ENCODE results near the gene FBXO17. TPM values are rescaled to one million over a fixed set of nuclear protein-coding genes. Genes with fewer than 3 reads are reported as not detected.

Gene FBXO17
- total and polyA plus RNA-seq, 4 donors, result 19.7 to 31.9 (median 23.4) TPM

DNA sequence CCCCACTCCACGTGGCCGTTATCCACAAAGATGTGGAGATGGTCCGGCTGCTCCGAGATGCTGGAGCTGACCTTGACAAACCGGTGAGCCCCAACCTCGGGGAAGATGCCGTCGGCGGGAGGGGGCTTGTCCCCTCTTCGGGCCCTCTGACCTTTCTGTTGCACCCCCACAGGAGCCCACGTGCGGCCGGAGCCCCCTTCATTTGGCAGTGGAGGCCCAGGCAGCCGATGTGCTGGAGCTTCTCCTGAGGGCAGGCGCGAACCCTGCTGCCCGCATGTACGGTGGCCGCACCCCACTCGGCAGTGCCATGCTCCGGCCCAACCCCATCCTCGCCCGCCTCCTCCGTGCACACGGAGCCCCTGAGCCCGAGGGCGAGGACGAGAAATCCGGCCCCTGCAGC is 68.3 kb downstream of the FBXO17 start:
- WGBS, result 97% methylated on average over 29 of the region's 29 CpGs
- peaks cover 0 to 3% (median 0%) of the 10 kb centered on the region in 4 donors for H3K9me3 ChIP-seq (ENCODE audit: control insufficient read depth in 4 of 4, low read length in 3 of 4)
- no peak overlapping the region for H3K27ac ChIP-seq (ENCODE audit: low read depth in 1 of 2, low read length in 2 of 2)
- no peak overlapping the region for H3K9ac ChIP-seq (ENCODE audit: low read depth in 1 of 2, low read length in 2 of 2)
- H3K4me3 ChIP-seq (ENCODE audit: low read depth in 1 of 3, low read length in 3 of 3), result no peak overlapping the region
- no peak for DNase-seq (ENCODE audit: low spot score)
- no peaks in the 10 kb centered on the region for H3K27me3 ChIP-seq (ENCODE audit: control insufficient read depth in 4 of 4, insufficient read depth in 4 of 4, low read length in 3 of 4)
- H3K36me3 ChIP-seq (ENCODE audit: control insufficient read depth in 4 of 4, insufficient read depth in 3 of 4, low read depth in 1 of 4, low read length in 3 of 4), result peaks cover 10 to 21% (median 18%) of the 10 kb centered on the region in 4 donors
- peaks cover 0 to 8% (median 3%) of the 10 kb centered on the region in 4 donors for H3K4me1 ChIP-seq (ENCODE audit: control insufficient read depth in 4 of 4, insufficient read depth in 4 of 4, low read length in 3 of 4)
- TF ChIP-seq RAD21 (IDR thresholded peaks at IDR 0.05) (no peak), HNF4G (IDR thresholded peaks at IDR 0.05) (no peak), TAF1 (conservative IDR thresholded peaks at IDR 0.05) (no peak), EGR1 (IDR thresholded peaks at IDR 0.05; ENCODE audit: low read depth in 2 of 2) (no peak)
- TF ChIP-seq, protein P1, sequence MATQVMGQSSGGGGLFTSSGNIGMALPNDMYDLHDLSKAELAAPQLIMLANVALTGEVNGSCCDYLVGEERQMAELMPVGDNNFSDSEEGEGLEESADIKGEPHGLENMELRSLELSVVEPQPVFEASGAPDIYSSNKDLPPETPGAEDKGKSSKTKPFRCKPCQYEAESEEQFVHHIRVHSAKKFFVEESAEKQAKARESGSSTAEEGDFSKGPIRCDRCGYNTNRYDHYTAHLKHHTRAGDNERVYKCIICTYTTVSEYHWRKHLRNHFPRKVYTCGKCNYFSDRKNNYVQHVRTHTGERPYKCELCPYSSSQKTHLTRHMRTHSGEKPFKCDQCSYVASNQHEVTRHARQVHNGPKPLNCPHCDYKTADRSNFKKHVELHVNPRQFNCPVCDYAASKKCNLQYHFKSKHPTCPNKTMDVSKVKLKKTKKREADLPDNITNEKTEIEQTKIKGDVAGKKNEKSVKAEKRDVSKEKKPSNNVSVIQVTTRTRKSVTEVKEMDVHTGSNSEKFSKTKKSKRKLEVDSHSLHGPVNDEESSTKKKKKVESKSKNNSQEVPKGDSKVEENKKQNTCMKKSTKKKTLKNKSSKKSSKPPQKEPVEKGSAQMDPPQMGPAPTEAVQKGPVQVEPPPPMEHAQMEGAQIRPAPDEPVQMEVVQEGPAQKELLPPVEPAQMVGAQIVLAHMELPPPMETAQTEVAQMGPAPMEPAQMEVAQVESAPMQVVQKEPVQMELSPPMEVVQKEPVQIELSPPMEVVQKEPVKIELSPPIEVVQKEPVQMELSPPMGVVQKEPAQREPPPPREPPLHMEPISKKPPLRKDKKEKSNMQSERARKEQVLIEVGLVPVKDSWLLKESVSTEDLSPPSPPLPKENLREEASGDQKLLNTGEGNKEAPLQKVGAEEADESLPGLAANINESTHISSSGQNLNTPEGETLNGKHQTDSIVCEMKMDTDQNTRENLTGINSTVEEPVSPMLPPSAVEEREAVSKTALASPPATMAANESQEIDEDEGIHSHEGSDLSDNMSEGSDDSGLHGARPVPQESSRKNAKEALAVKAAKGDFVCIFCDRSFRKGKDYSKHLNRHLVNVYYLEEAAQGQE (IDR thresholded peaks at IDR 0.05), result no peak
- TF ChIP-seq, protein P2, sequence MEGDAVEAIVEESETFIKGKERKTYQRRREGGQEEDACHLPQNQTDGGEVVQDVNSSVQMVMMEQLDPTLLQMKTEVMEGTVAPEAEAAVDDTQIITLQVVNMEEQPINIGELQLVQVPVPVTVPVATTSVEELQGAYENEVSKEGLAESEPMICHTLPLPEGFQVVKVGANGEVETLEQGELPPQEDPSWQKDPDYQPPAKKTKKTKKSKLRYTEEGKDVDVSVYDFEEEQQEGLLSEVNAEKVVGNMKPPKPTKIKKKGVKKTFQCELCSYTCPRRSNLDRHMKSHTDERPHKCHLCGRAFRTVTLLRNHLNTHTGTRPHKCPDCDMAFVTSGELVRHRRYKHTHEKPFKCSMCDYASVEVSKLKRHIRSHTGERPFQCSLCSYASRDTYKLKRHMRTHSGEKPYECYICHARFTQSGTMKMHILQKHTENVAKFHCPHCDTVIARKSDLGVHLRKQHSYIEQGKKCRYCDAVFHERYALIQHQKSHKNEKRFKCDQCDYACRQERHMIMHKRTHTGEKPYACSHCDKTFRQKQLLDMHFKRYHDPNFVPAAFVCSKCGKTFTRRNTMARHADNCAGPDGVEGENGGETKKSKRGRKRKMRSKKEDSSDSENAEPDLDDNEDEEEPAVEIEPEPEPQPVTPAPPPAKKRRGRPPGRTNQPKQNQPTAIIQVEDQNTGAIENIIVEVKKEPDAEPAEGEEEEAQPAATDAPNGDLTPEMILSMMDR (IDR thresholded peaks at IDR 0.05; ENCODE audit: low read depth, low read length, missing input control), result no peak
- TF ChIP-seq, protein P3, sequence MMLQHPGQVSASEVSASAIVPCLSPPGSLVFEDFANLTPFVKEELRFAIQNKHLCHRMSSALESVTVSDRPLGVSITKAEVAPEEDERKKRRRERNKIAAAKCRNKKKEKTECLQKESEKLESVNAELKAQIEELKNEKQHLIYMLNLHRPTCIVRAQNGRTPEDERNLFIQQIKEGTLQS (IDR thresholded peaks at IDR 0.05), result no peak

DNA sequence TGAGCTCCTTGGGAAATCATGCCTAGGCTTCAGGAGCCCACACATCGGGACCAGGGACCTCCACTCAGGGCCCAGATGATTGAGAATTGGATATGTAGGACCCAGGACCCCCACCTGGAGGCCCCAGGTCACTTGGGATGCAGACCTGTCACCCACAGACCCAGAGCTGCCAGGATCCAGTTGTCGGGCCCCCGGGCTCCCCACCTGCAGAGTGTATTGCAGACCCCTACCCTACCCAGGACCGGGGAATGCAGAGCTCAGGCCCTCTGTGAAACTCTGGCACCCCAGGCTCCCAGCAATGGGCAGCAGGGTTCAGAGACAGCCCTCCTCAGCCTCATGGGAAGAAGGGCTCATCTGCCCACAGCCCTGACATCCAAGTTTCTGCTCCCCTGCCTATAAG is 69.9 kb downstream of the FBXO17 start:
- H3K27ac ChIP-seq (ENCODE audit: low read depth in 1 of 2, low read length in 2 of 2), result peak overlapping the region; percentile 8 to 61
- peaks cover 2 to 17% (median 6%) of the 10 kb centered on the region in 4 donors for H3K4me1 ChIP-seq (ENCODE audit: control insufficient read depth in 4 of 4, insufficient read depth in 4 of 4, low read length in 3 of 4)
- no peaks in the 10 kb centered on the region for H3K27me3 ChIP-seq (ENCODE audit: control insufficient read depth in 4 of 4, insufficient read depth in 4 of 4, low read length in 3 of 4)
- no peak for TF ChIP-seq YY1 (IDR thresholded peaks at IDR 0.05)
- no peak for TF ChIP-seq GABPA (IDR thresholded peaks at IDR 0.05 in 1 of 2, conservative IDR thresholded peaks at IDR 0.05 in 1 of 2)
- TF ChIP-seq JUND (IDR thresholded peaks at IDR 0.05), result no peak
- TF ChIP-seq, protein P2 (IDR thresholded peaks at IDR 0.05; ENCODE audit: low read depth, low read length, missing input control), result no peak
- TF ChIP-seq, protein P1 (IDR thresholded peaks at IDR 0.05), result no peak
- no peak for TF ChIP-seq EGR1 (IDR thresholded peaks at IDR 0.05; ENCODE audit: low read depth in 2 of 2)
- TF ChIP-seq, protein P3 (IDR thresholded peaks at IDR 0.05), result no peak
- TF ChIP-seq, protein P4, sequence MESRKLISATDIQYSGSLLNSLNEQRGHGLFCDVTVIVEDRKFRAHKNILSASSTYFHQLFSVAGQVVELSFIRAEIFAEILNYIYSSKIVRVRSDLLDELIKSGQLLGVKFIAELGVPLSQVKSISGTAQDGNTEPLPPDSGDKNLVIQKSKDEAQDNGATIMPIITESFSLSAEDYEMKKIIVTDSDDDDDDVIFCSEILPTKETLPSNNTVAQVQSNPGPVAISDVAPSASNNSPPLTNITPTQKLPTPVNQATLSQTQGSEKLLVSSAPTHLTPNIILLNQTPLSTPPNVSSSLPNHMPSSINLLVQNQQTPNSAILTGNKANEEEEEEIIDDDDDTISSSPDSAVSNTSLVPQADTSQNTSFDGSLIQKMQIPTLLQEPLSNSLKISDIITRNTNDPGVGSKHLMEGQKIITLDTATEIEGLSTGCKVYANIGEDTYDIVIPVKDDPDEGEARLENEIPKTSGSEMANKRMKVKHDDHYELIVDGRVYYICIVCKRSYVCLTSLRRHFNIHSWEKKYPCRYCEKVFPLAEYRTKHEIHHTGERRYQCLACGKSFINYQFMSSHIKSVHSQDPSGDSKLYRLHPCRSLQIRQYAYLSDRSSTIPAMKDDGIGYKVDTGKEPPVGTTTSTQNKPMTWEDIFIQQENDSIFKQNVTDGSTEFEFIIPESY (IDR thresholded peaks at IDR 0.05), result no peak
- TF ChIP-seq RAD21 (IDR thresholded peaks at IDR 0.05), result no peak
- TF ChIP-seq, protein P5, sequence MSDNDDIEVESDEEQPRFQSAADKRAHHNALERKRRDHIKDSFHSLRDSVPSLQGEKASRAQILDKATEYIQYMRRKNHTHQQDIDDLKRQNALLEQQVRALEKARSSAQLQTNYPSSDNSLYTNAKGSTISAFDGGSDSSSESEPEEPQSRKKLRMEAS (IDR thresholded peaks at IDR 0.05), result no peak
- no peak for TF ChIP-seq FOXA2 (IDR thresholded peaks at IDR 0.05)
- TF ChIP-seq NR2F2 (IDR thresholded peaks at IDR 0.05), result no peak
- H3K4me3 ChIP-seq (ENCODE audit: low read depth in 1 of 3, low read length in 3 of 3), result no peak overlapping the region
- H3K9me3 ChIP-seq (ENCODE audit: control insufficient read depth in 4 of 4, low read length in 3 of 4), result peaks cover 0 to 3% (median 0%) of the 10 kb centered on the region in 4 donors
- H3K9ac ChIP-seq (ENCODE audit: low read depth in 1 of 2, low read length in 2 of 2), result no peak overlapping the region
- peaks cover 10 to 21% (median 18%) of the 10 kb centered on the region in 4 donors for H3K36me3 ChIP-seq (ENCODE audit: control insufficient read depth in 4 of 4, insufficient read depth in 3 of 4, low read depth in 1 of 4, low read length in 3 of 4)
- DNase-seq (ENCODE audit: low spot score), result no peak
- WGBS, result 95% methylated on average over 4 of the region's 4 CpGs
